Right lobe of liver (tissue), 6 donors: Measurements from ENCODE around the gene DRD3. TPM values are rescaled to one million over a fixed set of nuclear protein-coding genes. Genes with fewer than 3 reads are reported as not detected.

Source experiments
- ATAC-seq, 4 donors: fragments of 200-7000 bp; cut with Tn5 transposase; one replicate each; pipeline ENCODE4 v1.9.1; 2020; ENCODE audit warnings: mild to moderate bottlenecking in 4 of 4, moderate library complexity in 4 of 4
- DNase-seq, 3 donors: peaks; one replicate each; pipeline ENCODE4 v3.0.0-alpha.2; 2020
- H3K27ac ChIP-seq, 3 donors: fragments of 200-600 bp; one replicate each; pipeline ENCODE4 v1.8.0; 2022
- H3K27me3 ChIP-seq, 2 donors: fragments of 200-600 bp; one replicate each; pipeline ENCODE4 v1.8.0; 2022
- H3K36me3 ChIP-seq, 4 donors: fragments of 200-600 bp; sonication (generic) in 1 of 4; one replicate each; pipeline versions ENCODE4 v1.5.1 to v1.8.0; 2017 to 2022; ENCODE audit warnings: control low read depth in 1 of 4
- H3K4me1 ChIP-seq, 4 donors: fragments of 200-600 bp; sonication (generic) in 1 of 4; one replicate each; pipeline versions ENCODE4 v1.5.1 to v1.8.0; 2017 to 2022; ENCODE audit warnings: control low read depth in 1 of 4
- H3K4me3 ChIP-seq, 3 donors: fragments of 200-600 bp; one replicate each; pipeline ENCODE4 v1.8.0; 2022
- H3K9me3 ChIP-seq, 4 donors: fragments of 200-600 bp; sonication (generic) in 1 of 4; one replicate each; pipeline versions ENCODE4 v1.5.1 to v1.8.0; 2017 to 2022; ENCODE audit warnings: control low read depth in 1 of 4
- CTCF ChIP-seq, 4 donors: fragments of 200-600 bp in 3 of 4; fragments of 450-650 bp in 1 of 4; IDR thresholded peaks; one replicate each; pipeline versions ENCODE4 v1.5.1 to v1.8.0; 2016 to 2022; ENCODE audit warnings: antibody characterized with exemption in 4 of 4, mild to moderate bottlenecking in 2 of 4
- POLR2A ChIP-seq: fragments of 450-650 bp; IDR thresholded peaks from one replicate; pipeline ENCODE4 v1.6.1; 2017; ENCODE audit warnings: antibody characterized with exemption, mild to moderate bottlenecking
- WGBS: methylation state at CpG from one replicate; pipeline ENCODE4 v1.1.6; 2018; ENCODE audit warnings: low coverage, low lambda C conversion rate; ENCODE audit not compliant: insufficient coverage; ENCODE audit errors: missing lambda C conversion rate; 5-methylcytosine and 5-hydroxymethylcytosine counted together
- intact Hi-C, 2 donors: fragments of 100-400 bp; cut with DNase I; formaldehyde crosslinking; loops; one replicate each; pipeline versions ENCODE4 v1.11.2 to v1.14.1; 2022
- total RNA-seq, 6 experiments: library from RNA; depleted of rRNA in 2 of 6; stranded (reverse); fragments of >200 nt in 2 of 6; fragmentation: NEBNext Ultra II Directional in 3 of 6; extraction: Animal tissue kit (Norgen Biotek cat#: 25700) in 3 of 6; gene quantifications; one replicate each; pipeline versions ENCODE4 v1.1.0 to v1.2.4, GENCODE V29; 2016 to 2023
- donor health status: DM: no; HTN: yes; CAD: no.
- donor health status: DM: no; HTN: no; CAD: no.
- donor health status: DM: no; HTN: no; CAD: no.
- donor health status: DM: no; HTN: yes; CAD: no.
- donor health status: DM: no; HTN: yes; CAD: no.

DRD3 gene
- total RNA-seq, 6 experiments from 2014 or later: not detected

DNA sequence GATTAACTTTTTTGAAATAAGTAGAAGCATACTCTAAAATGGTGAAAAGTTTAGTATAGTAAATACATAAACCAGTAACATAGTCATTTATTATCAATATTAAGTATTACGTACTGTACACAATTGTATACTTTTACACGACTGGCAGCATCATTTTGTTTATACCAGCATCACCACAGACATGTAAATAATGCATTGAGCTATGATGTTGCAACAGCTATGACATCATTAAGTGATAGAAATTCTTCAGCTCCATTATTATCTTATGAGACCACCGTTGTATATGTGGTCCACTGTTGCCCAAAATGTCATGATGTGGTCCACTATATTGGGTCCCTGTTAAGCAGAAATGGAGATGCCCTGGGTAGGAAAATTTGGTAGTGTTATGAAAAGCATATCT, 51.3 kb downstream of the DRD3 start:
- WGBS: 72% methylated on average over 3 of the region's 3 CpGs
- no peak for DNase-seq

DNA sequence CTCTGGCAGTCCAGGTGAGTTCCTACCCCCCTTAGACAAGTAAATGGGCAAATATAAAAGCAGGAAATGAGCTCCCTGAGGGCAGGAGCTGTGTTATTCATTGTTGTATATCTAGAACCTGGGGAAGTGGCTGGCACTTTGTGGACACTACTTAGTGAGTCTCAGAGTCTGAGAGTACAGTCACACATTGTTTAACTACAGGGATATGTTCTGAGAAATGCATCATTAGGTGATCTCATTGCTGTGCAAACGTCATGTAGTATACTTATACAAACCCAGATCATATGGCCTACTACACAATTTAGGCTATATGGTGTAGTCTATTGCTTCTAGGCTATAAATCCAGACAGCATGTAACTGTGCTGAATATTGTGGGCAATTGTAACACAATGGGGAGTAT, 52.4 kb downstream of the DRD3 start:
- ATAC-seq (no peak), DNase-seq (no peak)
- Histone ChIP-seq H3K4me3 (no peak overlapping the region), H3K27ac (no peak overlapping the region), H3K36me3 (no peaks in the 10 kb centered on the region), H3K27me3 (no peaks in the 10 kb centered on the region), H3K4me1 (no peaks in the 10 kb centered on the region), H3K9me3 (no peaks in the 10 kb centered on the region)
- 44% methylated on average over 1 of the region's 1 CpG for WGBS
- intact Hi-C loops: no loop called here
- TF ChIP-seq CTCF (IDR thresholded peaks at IDR 0.05) (no peak), POLR2A (no peak)

More for the DNA sequence above, 51.3 kb downstream of the DRD3 start:
- Histone ChIP-seq H3K27me3 (no peaks in the 10 kb centered on the region), H3K4me3 (no peak overlapping the region), H3K27ac (no peak overlapping the region), H3K4me1 (no peaks in the 10 kb centered on the region), H3K36me3 (no peaks in the 10 kb centered on the region), H3K9me3 (no peaks in the 10 kb centered on the region)
- intact Hi-C loops: no loop called here
- no peak for ATAC-seq
- no peak for TF ChIP-seq POLR2A
- no peak for TF ChIP-seq CTCF (IDR thresholded peaks at IDR 0.05)

GRCh38 chr3:114122027-114122709, 56.7 kb downstream of the DRD3 start:
- ATAC-seq (peak; percentile 80 to 96 (median 86)), DNase-seq (no peak)
- no peaks in the 10 kb centered on the region for H3K4me1 ChIP-seq
- H3K4me3 ChIP-seq: no peak overlapping the region
- intact Hi-C loops: no loop called here
- WGBS: 53% methylated on average over 4 of the region's 4 CpGs
- H3K9me3 ChIP-seq: no peaks in the 10 kb centered on the region
- peak overlapping the region in 1 of 3 donors; percentile 29 for H3K27ac ChIP-seq
- H3K36me3 ChIP-seq: no peaks in the 10 kb centered on the region
- TF ChIP-seq POLR2A (no peak), CTCF (IDR thresholded peaks at IDR 0.05) (no peak)
- H3K27me3 ChIP-seq: no peaks in the 10 kb centered on the region

GRCh38 chr3:114120211-114120610, 58.6 kb downstream of the DRD3 start:
- no peak for DNase-seq

More at GRCh38 chr3:114120211-114120610, 58.6 kb downstream of the DRD3 start:
- Histone ChIP-seq H3K36me3 (no peaks in the 10 kb centered on the region), H3K27me3 (no peaks in the 10 kb centered on the region), H3K4me3 (no peak overlapping the region), H3K27ac (no peak overlapping the region), H3K9me3 (no peaks in the 10 kb centered on the region), H3K4me1 (no peaks in the 10 kb centered on the region)
- no peak for ATAC-seq
- intact Hi-C loops: no loop called here
- 28% methylated on average over 3 of the region's 3 CpGs for WGBS
- TF ChIP-seq POLR2A (no peak), CTCF (IDR thresholded peaks at IDR 0.05) (no peak)
